ENCODE results near the gene CTTNBP2.
A peak's percentile ranks its signal among the peaks of the same experiment; 100 is the strongest.
"Not testable (repeated sequence)": the region's sequence is repeated elsewhere in the genome, so short reads cannot be mapped to it uniquely, and the experiment has no call there.

Gene CTTNBP2

DNA sequence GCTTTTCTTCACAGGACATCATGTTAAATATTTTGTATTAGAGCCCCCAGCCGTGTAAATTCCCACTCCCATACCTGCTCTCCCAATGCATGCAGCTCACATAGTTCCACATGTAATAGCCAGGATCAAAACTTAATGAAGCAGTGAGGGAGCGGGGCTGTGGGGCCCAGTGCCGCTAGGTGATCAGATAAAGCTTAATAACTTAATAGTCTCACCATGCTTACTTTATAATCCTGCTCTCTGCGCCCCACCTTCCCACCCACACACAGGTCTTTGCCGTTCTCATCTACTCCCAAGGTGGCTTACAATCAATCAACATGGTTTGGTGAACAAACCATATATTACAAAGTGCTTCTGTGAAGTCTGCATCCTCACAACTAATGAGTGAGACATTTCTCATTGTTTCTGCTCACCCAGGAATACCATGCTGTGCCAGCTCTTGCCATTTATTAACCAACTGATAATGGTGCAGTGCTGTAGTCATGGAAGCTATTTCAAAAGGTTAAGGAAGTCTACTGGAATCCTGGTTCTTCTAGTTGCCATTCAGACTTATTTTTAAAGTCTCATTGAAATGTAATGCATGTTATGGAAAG, 156.4 kb downstream of the CTTNBP2 start:
- Histone ChIP-seq H3K9me3 (no peaks in the 10 kb centered on the region), H3K4me3 (no peak overlapping the region), H3K36me3 (replicated peaks) (no peaks in the 10 kb centered on the region; the same call in 1 of the 2 replicates), H3K27me3 (ENCODE audit: low read depth) (no peaks in the 10 kb centered on the region), H3K4me1 (no peaks in the 10 kb centered on the region)
- in situ Hi-C loops (cut with MboI; ENCODE audit: low sequenced_read_pairs) = no loop called here
- DNase-seq (ENCODE audit: low spot score in 2 of 2) = no peak

GRCh38 chr7:117715784-117716445, 157.3 kb downstream of the CTTNBP2 start:
- in situ Hi-C loops (cut with MboI; ENCODE audit: low sequenced_read_pairs) = no loop called here
- peak in 1 of 2 experiments; percentile 33 for DNase-seq (ENCODE audit: low spot score in 2 of 2)

GRCh38 chr7:117711556-117711955, 161.7 kb downstream of the CTTNBP2 start:
- H3K4me3 ChIP-seq = no peak overlapping the region
- no peaks in the 10 kb centered on the region for H3K9me3 ChIP-seq
- no peaks in the 10 kb centered on the region for H3K4me1 ChIP-seq
- no peak for DNase-seq (ENCODE audit: low spot score in 2 of 2)
- no peaks in the 10 kb centered on the region for H3K27me3 ChIP-seq (ENCODE audit: low read depth)
- in situ Hi-C loops (cut with MboI; ENCODE audit: low sequenced_read_pairs) = no loop called here
- H3K36me3 ChIP-seq (replicated peaks) = no peaks in the 10 kb centered on the region; the same call in 1 of the 2 replicates

More at GRCh38 chr7:117715784-117716445, 157.3 kb downstream of the CTTNBP2 start:
- Histone ChIP-seq H3K27me3 (ENCODE audit: low read depth) (no peaks in the 10 kb centered on the region), H3K4me3 (no peak overlapping the region), H3K9me3 (no peaks in the 10 kb centered on the region), H3K4me1 (no peaks in the 10 kb centered on the region), H3K36me3 (replicated peaks) (no peaks in the 10 kb centered on the region; the same call in 1 of the 2 replicates)

GRCh38 chr7:117708173-117708572, 165.1 kb downstream of the CTTNBP2 start:
- H3K9me3 ChIP-seq; H3K4me1 ChIP-seq; H3K4me3 ChIP-seq; in situ Hi-C loops (cut with MboI; ENCODE audit: low sequenced_read_pairs); H3K36me3 ChIP-seq (replicated peaks); H3K27me3 ChIP-seq (ENCODE audit: low read depth); DNase-seq (ENCODE audit: low spot score in 2 of 2): not testable (repeated sequence)

GRCh38 chr7:117707080-117707479, 166.2 kb downstream of the CTTNBP2 start:
- H3K36me3 ChIP-seq (replicated peaks) = no peaks in the 10 kb centered on the region; the same call in 1 of the 2 replicates
- H3K27me3 ChIP-seq (ENCODE audit: low read depth) = no peaks in the 10 kb centered on the region
- in situ Hi-C loops (cut with MboI; ENCODE audit: low sequenced_read_pairs) = no loop called here
- no peaks in the 10 kb centered on the region for H3K4me1 ChIP-seq
- no peak overlapping the region for H3K4me3 ChIP-seq
- DNase-seq (ENCODE audit: low spot score in 2 of 2) = no peak
- H3K9me3 ChIP-seq = no peaks in the 10 kb centered on the region

DNA sequence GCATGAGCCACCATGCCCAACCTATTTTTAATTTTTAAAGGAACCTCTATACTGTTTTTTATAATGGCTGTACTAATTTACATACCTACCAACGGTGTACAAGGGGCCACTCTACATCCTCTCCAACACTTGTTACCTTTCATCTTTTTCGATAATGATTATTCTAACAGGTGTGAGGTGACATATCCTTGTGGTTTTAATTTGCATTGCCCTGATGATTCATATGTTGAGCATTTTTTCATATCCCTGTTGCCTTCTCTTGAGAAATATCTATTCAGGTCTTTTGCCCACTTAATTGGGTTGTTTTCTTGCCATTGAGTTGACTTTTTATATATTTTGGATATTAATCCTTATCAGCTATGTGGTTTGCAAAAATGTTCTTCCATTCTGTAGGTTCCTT, 167.0 kb downstream of the CTTNBP2 start:
- Histone ChIP-seq H3K27me3 (ENCODE audit: low read depth) (no peaks in the 10 kb centered on the region), H3K4me1 (no peaks in the 10 kb centered on the region), H3K36me3 (replicated peaks) (no peaks in the 10 kb centered on the region), H3K9me3 (no peaks in the 10 kb centered on the region), H3K4me3 (no peak overlapping the region)
- in situ Hi-C loops (cut with MboI; ENCODE audit: low sequenced_read_pairs) = no loop called here
- no peak for DNase-seq (ENCODE audit: low spot score in 2 of 2)

- Histone ChIP-seq H3K36me3 (replicated peaks) (no peaks in the 10 kb centered on the region), H3K4me3 (no peak overlapping the region), H3K9me3 (no peaks in the 10 kb centered on the region), H3K4me1 (no peaks in the 10 kb centered on the region), H3K27me3 (ENCODE audit: low read depth) (no peaks in the 10 kb centered on the region)
- in situ Hi-C loops (cut with MboI; ENCODE audit: low sequenced_read_pairs) = no loop called here
- no peak for DNase-seq (ENCODE audit: low spot score in 2 of 2)
These were observed 167.6 kb downstream of the CTTNBP2 start for GRCh38 chr7:117705630-117706029.

- no peaks in the 10 kb centered on the region for H3K27me3 ChIP-seq (ENCODE audit: low read depth)
- H3K36me3 ChIP-seq (replicated peaks) = no peaks in the 10 kb centered on the region
- H3K9me3 ChIP-seq = no peaks in the 10 kb centered on the region
- DNase-seq (ENCODE audit: low spot score in 2 of 2) = no peak
- no peak overlapping the region for H3K4me3 ChIP-seq
- H3K4me1 ChIP-seq = no peaks in the 10 kb centered on the region
- in situ Hi-C loops (cut with MboI; ENCODE audit: low sequenced_read_pairs) = no loop called here
These were observed 169.2 kb downstream of the CTTNBP2 start for GRCh38 chr7:117704063-117704462.

GRCh38 chr7:117698018-117698417, 175.2 kb downstream of the CTTNBP2 start:
- no peak for DNase-seq (ENCODE audit: low spot score in 2 of 2)
- Histone ChIP-seq H3K4me1 (no peaks in the 10 kb centered on the region), H3K27me3 (ENCODE audit: low read depth) (no peaks in the 10 kb centered on the region), H3K36me3 (replicated peaks) (no peaks in the 10 kb centered on the region), H3K9me3 (no peaks in the 10 kb centered on the region), H3K4me3 (no peak overlapping the region)
- in situ Hi-C loops (cut with MboI; ENCODE audit: low sequenced_read_pairs) = no loop called here

DNA sequence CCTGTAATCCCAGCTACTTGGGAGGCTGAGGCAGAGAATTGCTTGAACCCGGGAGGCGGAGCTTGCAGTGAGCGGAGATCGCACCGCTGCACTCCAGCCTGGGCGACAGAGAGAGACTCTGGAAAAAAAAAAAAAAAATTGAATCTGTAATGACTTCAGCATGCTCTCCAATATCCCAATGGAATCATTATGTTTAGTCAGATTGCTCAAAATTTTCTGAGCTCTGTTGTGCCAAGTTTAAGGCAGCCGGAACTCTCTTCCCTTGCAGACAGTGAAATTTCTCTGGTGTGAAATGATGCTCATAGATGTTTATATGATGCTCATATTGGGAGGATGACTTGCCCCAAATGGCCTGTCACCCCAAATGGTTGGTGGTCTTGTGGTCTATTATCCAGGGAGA, 180.9 kb downstream of the CTTNBP2 start:
- no peak for DNase-seq (ENCODE audit: low spot score in 2 of 2)
- Histone ChIP-seq H3K9me3 (no peaks in the 10 kb centered on the region), H3K27me3 (ENCODE audit: low read depth) (no peaks in the 10 kb centered on the region), H3K36me3 (replicated peaks) (no peaks in the 10 kb centered on the region), H3K4me3 (no peak overlapping the region), H3K4me1 (no peaks in the 10 kb centered on the region)
- in situ Hi-C loops (cut with MboI; ENCODE audit: low sequenced_read_pairs) = no loop called here

DNA sequence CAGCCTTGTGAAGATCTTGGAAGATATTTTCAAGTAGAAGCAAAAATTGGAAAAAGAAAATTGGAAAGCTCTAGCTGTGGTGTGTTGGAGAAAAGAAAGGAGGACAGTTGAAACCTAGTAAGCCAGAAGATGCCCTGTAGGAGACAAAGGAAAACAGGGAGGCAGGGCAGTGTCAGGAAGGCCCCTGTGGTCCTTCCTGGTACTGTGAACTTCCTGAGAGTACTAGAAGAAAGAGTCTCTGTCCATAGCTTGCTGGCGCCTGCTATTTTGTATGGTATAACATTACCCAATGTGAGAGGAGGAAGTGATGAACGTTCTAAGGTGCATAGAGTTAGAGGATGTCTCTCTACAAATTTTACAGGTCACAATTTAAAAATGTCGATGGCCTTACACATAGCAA, 183.1 kb downstream of the CTTNBP2 start:
- no peaks in the 10 kb centered on the region for H3K27me3 ChIP-seq (ENCODE audit: low read depth)
- no peak overlapping the region for H3K4me3 ChIP-seq
- H3K36me3 ChIP-seq (replicated peaks) = no peaks in the 10 kb centered on the region
- no peaks in the 10 kb centered on the region for H3K4me1 ChIP-seq
- DNase-seq (ENCODE audit: low spot score in 2 of 2) = no peak
- in situ Hi-C loops (cut with MboI; ENCODE audit: low sequenced_read_pairs) = no loop called here
- no peaks in the 10 kb centered on the region for H3K9me3 ChIP-seq

- Histone ChIP-seq H3K4me1 (no peaks in the 10 kb centered on the region), H3K4me3 (no peak overlapping the region), H3K9me3 (no peaks in the 10 kb centered on the region), H3K27me3 (ENCODE audit: low read depth) (peaks cover under 1% of the 10 kb centered on the region; the same call in 1 of the 2 replicates), H3K36me3 (replicated peaks) (no peaks in the 10 kb centered on the region)
- in situ Hi-C loops (cut with MboI; ENCODE audit: low sequenced_read_pairs) = no loop called here
- no peak for DNase-seq (ENCODE audit: low spot score in 2 of 2)
These were observed 183.8 kb downstream of the CTTNBP2 start for GRCh38 chr7:117689406-117689805.

- DNase-seq (ENCODE audit: low spot score in 2 of 2) = no peak
- no peaks in the 10 kb centered on the region for H3K9me3 ChIP-seq
- in situ Hi-C loops (cut with MboI; ENCODE audit: low sequenced_read_pairs) = no loop called here
- peaks cover 8% of the 10 kb centered on the region for H3K27me3 ChIP-seq (ENCODE audit: low read depth)
- no peaks in the 10 kb centered on the region for H3K4me1 ChIP-seq
- H3K36me3 ChIP-seq (replicated peaks) = no peaks in the 10 kb centered on the region
- H3K4me3 ChIP-seq = no peak overlapping the region
These were observed 185.1 kb downstream of the CTTNBP2 start for GRCh38 chr7:117688126-117688525.

GRCh38 chr7:117686311-117686935, 186.8 kb downstream of the CTTNBP2 start:
- Histone ChIP-seq H3K36me3 (replicated peaks) (no peaks in the 10 kb centered on the region), H3K9me3 (no peaks in the 10 kb centered on the region), H3K4me1 (no peaks in the 10 kb centered on the region), H3K4me3 (no peak overlapping the region), H3K27me3 (ENCODE audit: low read depth) (peaks cover 10% of the 10 kb centered on the region)
- no peak for DNase-seq (ENCODE audit: low spot score in 2 of 2)
- in situ Hi-C loops (cut with MboI; ENCODE audit: low sequenced_read_pairs) = no loop called here
